C1 segment of cervical spinal cord (tissue), 14 donors: Measurements from ENCODE around the gene CMSS1.

ENCODE experiments used
- DNase-seq, 14 donors: peaks; one replicate each; lab custom pipeline; 2025; lab: John Stamatoyannopoulos, UW

CMSS1 gene

GRCh38 chr3:100175637-100176280, 358.1 kb downstream of the CMSS1 start:
- DNase-seq: no peak

- DNase-seq: no peak
These were observed 362.2 kb downstream of the CMSS1 start for GRCh38 chr3:100179692-100180349.

- no peak for DNase-seq
These were observed 366.0 kb downstream of the CMSS1 start for GRCh38 chr3:100183608-100184125.

- DNase-seq: no peak
These were observed 367.4 kb downstream of the CMSS1 start for GRCh38 chr3:100184948-100185570.

- no peak for DNase-seq
These were observed 368.2 kb downstream of the CMSS1 start for GRCh38 chr3:100185847-100186246.

GRCh38 chr3:100189444-100189964, 371.8 kb downstream of the CMSS1 start:
- DNase-seq: no peak

- DNase-seq: no peak
These were observed 377.7 kb downstream of the CMSS1 start for GRCh38 chr3:100195375-100195774.

GRCh38 chr3:100197876-100198275, 380.2 kb downstream of the CMSS1 start:
- no peak for DNase-seq

- DNase-seq: no peak
These were observed 381.1 kb downstream of the CMSS1 start for GRCh38 chr3:100198579-100199269.

GRCh38 chr3:100205171-100205570, 387.5 kb downstream of the CMSS1 start:
- DNase-seq: no peak

GRCh38 chr3:100206687-100207086, 389.0 kb downstream of the CMSS1 start:
- no peak for DNase-seq

GRCh38 chr3:100207886-100208285, 390.2 kb downstream of the CMSS1 start:
- no peak for DNase-seq

- no peak for DNase-seq
These were observed 391.5 kb downstream of the CMSS1 start for GRCh38 chr3:100209169-100209568.

- no peak for DNase-seq
These were observed 392.5 kb downstream of the CMSS1 start for GRCh38 chr3:100209948-100210771.

GRCh38 chr3:100210772-100211135, 393.1 kb downstream of the CMSS1 start:
- no peak for DNase-seq

GRCh38 chr3:100213891-100214573, 396.4 kb downstream of the CMSS1 start:
- no peak for DNase-seq

GRCh38 chr3:100214574-100214964, 396.9 kb downstream of the CMSS1 start:
- DNase-seq: no peak

- no peak for DNase-seq
These were observed 399.1 kb downstream of the CMSS1 start for GRCh38 chr3:100216713-100217112.

- DNase-seq: no peak
These were observed 403.5 kb downstream of the CMSS1 start for GRCh38 chr3:100221159-100221558.

- DNase-seq: no peak
These were observed 407.5 kb downstream of the CMSS1 start for GRCh38 chr3:100225193-100225592.

- DNase-seq: no peak
These were observed 408.2 kb downstream of the CMSS1 start for GRCh38 chr3:100225883-100226282.
